ENCODE measurements around the gene TTC39A.

Gene TTC39A

DNA sequence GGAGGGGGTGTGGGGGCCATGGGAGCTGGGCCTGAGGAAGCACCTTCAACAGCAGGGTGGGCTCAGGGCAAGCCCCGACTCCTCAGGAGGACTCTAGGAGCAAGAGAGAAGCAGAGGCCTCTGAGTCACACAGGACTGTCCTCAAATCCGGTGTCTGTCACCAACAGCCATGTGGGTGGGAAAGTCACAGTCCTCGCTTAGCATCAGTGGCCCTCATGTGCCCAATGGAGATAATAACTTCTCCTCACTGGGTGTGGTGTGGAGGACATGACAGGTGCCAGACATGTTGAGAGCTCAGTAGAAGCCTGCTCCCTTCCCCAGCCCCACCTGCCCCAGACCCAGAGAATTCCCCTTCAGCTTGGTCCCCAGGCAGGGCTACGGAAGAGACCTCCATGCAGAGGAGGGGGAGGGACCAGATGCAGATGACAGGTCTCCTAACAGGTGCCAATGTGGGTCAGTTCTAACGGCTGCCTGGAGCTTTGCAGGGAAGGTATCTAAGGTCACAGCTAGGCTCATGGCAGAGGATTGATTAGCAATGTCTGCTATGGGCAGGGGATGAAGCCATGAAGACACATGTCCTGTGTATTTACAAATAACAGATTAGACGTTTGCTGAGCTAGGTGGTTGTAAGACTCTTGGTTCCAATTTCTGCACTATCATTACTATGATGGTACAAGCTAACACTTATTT is 30.2 kb downstream of the TTC39A start:
- Histone ChIP-seq H3K27ac (ENCODE audit: low read length) (no peak overlapping the region), H3F3A (ENCODE audit: insufficient read depth, low read length) (no peaks in the 10 kb centered on the region), H3K9me2 (replicated peaks; ENCODE audit: insufficient read depth, low read length) (no peaks in the 10 kb centered on the region), H3K27me3 (replicated peaks; ENCODE audit: insufficient read depth, low read length) (no peaks in the 10 kb centered on the region), H3K4me2 (ENCODE audit: low read depth, low read length) (no peak overlapping the region), H3K9me3 (replicated peaks; ENCODE audit: insufficient read depth, low read length) (no peaks in the 10 kb centered on the region), H3K36me3 (replicated peaks; ENCODE audit: insufficient read depth, low read length) (no peaks in the 10 kb centered on the region), H3K4me1 (ENCODE audit: low read length) (0 out of 2 replicates have a peak, but pooled peaks cover 5% of the 10 kb centered on the region), H4K20me1 (ENCODE audit: insufficient read depth, low read length) (no peaks in the 10 kb centered on the region), H3K79me2 (ENCODE audit: low read length) (no peaks in the 10 kb centered on the region), H3K4me3 (ENCODE audit: low read length) (no peak overlapping the region), H2AFZ (ENCODE audit: low read length) (no peak overlapping the region), H3K9ac (ENCODE audit: low read length) (no peak overlapping the region)
- no peak for DNase-seq
- no peak for TF ChIP-seq EZH2 (optimal IDR thresholded peaks at IDR 0.05; ENCODE audit: low read depth, low read length)
- TF ChIP-seq, protein P1, sequence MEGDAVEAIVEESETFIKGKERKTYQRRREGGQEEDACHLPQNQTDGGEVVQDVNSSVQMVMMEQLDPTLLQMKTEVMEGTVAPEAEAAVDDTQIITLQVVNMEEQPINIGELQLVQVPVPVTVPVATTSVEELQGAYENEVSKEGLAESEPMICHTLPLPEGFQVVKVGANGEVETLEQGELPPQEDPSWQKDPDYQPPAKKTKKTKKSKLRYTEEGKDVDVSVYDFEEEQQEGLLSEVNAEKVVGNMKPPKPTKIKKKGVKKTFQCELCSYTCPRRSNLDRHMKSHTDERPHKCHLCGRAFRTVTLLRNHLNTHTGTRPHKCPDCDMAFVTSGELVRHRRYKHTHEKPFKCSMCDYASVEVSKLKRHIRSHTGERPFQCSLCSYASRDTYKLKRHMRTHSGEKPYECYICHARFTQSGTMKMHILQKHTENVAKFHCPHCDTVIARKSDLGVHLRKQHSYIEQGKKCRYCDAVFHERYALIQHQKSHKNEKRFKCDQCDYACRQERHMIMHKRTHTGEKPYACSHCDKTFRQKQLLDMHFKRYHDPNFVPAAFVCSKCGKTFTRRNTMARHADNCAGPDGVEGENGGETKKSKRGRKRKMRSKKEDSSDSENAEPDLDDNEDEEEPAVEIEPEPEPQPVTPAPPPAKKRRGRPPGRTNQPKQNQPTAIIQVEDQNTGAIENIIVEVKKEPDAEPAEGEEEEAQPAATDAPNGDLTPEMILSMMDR (IDR thresholded peaks at IDR 0.05; ENCODE audit: low read length), result no peak
- no peak for TF ChIP-seq EZH2phosphoT487 (IDR thresholded peaks at IDR 0.05; ENCODE audit: low read length)

DNA sequence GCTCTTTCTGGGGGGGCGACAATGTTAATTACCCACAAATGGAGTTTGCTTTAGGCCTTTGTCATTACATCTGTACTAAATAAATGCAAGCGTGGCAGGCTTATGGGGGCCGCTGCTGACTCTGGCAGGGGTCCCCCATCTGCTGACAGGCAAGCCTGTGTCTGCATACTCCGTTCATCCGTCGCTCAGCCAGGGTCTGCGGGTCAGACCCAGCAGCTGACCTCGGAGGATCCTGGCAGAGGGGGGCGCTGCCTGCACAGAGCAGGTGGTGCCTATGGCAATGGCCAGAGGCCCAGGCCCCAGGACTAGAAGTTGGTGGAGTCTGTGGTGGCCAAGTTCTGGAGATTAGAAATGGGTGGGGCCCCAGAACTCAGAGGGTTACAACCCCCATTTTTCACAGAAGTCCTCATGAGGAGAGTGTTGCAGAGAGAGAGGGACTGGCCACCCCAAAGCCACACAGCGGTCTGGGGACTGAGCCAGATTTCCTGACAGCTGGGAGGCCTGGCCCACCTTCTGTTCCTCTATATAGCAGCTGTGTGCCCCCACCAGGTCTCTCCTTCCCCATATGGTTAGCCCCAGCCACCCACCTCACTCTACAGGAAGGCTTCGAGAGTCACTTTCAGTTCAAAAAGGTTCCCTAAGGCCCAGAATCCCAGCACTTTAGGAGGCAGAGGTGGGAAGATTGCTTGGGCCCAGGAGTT is 31.0 kb downstream of the TTC39A start:
- Histone ChIP-seq H3K4me3 (ENCODE audit: low read length) (no peak overlapping the region), H3K9me2 (replicated peaks; ENCODE audit: insufficient read depth, low read length) (no peaks in the 10 kb centered on the region), H3K9me3 (replicated peaks; ENCODE audit: insufficient read depth, low read length) (no peaks in the 10 kb centered on the region), H3K79me2 (ENCODE audit: low read length) (no peaks in the 10 kb centered on the region), H4K20me1 (ENCODE audit: insufficient read depth, low read length) (no peaks in the 10 kb centered on the region), H3F3A (ENCODE audit: insufficient read depth, low read length) (no peaks in the 10 kb centered on the region), H3K9ac (ENCODE audit: low read length) (no peak overlapping the region), H3K4me2 (ENCODE audit: low read depth, low read length) (no peak overlapping the region), H3K27me3 (replicated peaks; ENCODE audit: insufficient read depth, low read length) (no peaks in the 10 kb centered on the region), H3K36me3 (replicated peaks; ENCODE audit: insufficient read depth, low read length) (no peaks in the 10 kb centered on the region), H3K4me1 (ENCODE audit: low read length) (0 out of 2 replicates have a peak, but pooled peaks cover 5% of the 10 kb centered on the region), H2AFZ (ENCODE audit: low read length) (no peak overlapping the region), H3K27ac (ENCODE audit: low read length) (no peak overlapping the region)
- TF ChIP-seq EZH2phosphoT487 (IDR thresholded peaks at IDR 0.05; ENCODE audit: low read length) (no peak), EZH2 (optimal IDR thresholded peaks at IDR 0.05; ENCODE audit: low read depth, low read length) (no peak)
- TF ChIP-seq, protein P1 (IDR thresholded peaks at IDR 0.05; ENCODE audit: low read length), result no peak
- no peak for DNase-seq

DNA sequence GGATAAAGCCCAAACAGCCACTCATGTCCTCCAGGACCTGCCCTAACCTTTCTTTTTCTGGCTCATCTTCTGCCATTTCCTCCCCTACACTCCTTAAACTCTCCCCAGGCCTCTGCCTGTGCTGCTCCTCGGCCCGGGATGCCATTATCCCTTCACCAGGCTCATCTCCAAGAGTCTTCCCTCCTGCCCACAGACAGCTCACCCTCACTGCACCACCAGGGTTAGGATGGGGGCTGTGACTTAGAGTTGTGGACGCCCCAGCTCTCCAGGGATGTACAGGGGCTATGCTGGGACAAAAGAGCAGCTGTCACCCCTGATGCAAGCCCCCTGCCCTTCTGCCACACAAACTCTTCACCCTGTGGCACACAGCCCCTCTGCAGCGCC is 32.0 kb downstream of the TTC39A start:
- H3F3A ChIP-seq (ENCODE audit: insufficient read depth, low read length), result no peaks in the 10 kb centered on the region
- no peaks in the 10 kb centered on the region for H3K27me3 ChIP-seq (replicated peaks; ENCODE audit: insufficient read depth, low read length)
- no peak overlapping the region for H3K9ac ChIP-seq (ENCODE audit: low read length)
- H3K9me2 ChIP-seq (replicated peaks; ENCODE audit: insufficient read depth, low read length), result no peaks in the 10 kb centered on the region
- no peaks in the 10 kb centered on the region for H3K36me3 ChIP-seq (replicated peaks; ENCODE audit: insufficient read depth, low read length)
- H3K4me2 ChIP-seq (ENCODE audit: low read depth, low read length), result no peak overlapping the region
- H3K79me2 ChIP-seq (ENCODE audit: low read length), result no peaks in the 10 kb centered on the region
- no peak overlapping the region for H2AFZ ChIP-seq (ENCODE audit: low read length)
- 0 out of 2 replicates have a peak, but pooled peaks cover 5% of the 10 kb centered on the region for H3K4me1 ChIP-seq (ENCODE audit: low read length)
- H3K4me3 ChIP-seq (ENCODE audit: low read length), result no peak overlapping the region
- H3K27ac ChIP-seq (ENCODE audit: low read length), result no peak overlapping the region
- TF ChIP-seq EZH2 (optimal IDR thresholded peaks at IDR 0.05; ENCODE audit: low read depth, low read length) (no peak), EZH2phosphoT487 (IDR thresholded peaks at IDR 0.05; ENCODE audit: low read length) (no peak)
- TF ChIP-seq, protein P1 (IDR thresholded peaks at IDR 0.05; ENCODE audit: low read length), result no peak
- DNase-seq, result no peak
- H3K9me3 ChIP-seq (replicated peaks; ENCODE audit: insufficient read depth, low read length), result no peaks in the 10 kb centered on the region
- H4K20me1 ChIP-seq (ENCODE audit: insufficient read depth, low read length), result no peaks in the 10 kb centered on the region

Measured in MM.1S (cell line).